ENCODE data around the gene PPCDC. TPM values are rescaled to one million over a fixed set of nuclear protein-coding genes. Genes with fewer than 3 reads are reported as not detected.

The PPCDC gene
- total and polyA plus RNA-seq, 10 of the 15 experiments (the other 5 are each of a cell fraction or from before 2014, with no cell fraction given): 32.5 to 135 (median 55.0) TPM

- TF ChIP-seq RB1 (IDR thresholded peaks at IDR 0.05; ENCODE audit: borderline replicate concordance) (no peak), CTCF (IDR thresholded peaks at IDR 0.05 in 2 of 3, conservative IDR thresholded peaks at IDR 0.05 in 1 of 3; ENCODE audit: control insufficient read depth in 2 of 3, extremely low read depth in 1 of 3, insufficient read depth in 1 of 3, low read depth in 3 of 3, low read length in 3 of 3) (no peak), ZBTB11 (CRISPR knock-in tag; IDR thresholded peaks at IDR 0.05) (no peak), NFYA (IDR thresholded peaks at IDR 0.05; ENCODE audit: borderline replicate concordance, low read depth, low read length) (no peak)
These were observed 30.8 kb upstream of the PPCDC start (continued) for GRCh38 chr15:74992619-74993018.

- no peak overlapping the region for H3K4me2 ChIP-seq (ENCODE audit: control insufficient read depth, insufficient read depth)
- no peak for TF ChIP-seq ZNF687 (IDR thresholded peaks at IDR 0.05)
- H3K4me3 ChIP-seq: no peak overlapping the region
- no TSS peak for BruUV-seq (replicated peaks)
- ATAC-seq: no peak
- FAIRE-seq: no peak
- ChIA-PET CTCF (interaction anchor here (1.1 kb wide), 1 partner anchor 92 kb away, joined by 4 read pairs; no protein-coding TSS in a partner anchor), SMC1A (ENCODE audit: uncharacterized antibody, unreplicated experiment) (interaction anchor here (1.4 kb wide), 1 partner anchor 32 kb away, joined by 3 read pairs; no protein-coding TSS in a partner anchor), POLR2A (no interaction called here), RAD21 (ENCODE audit: unreplicated experiment) (no interaction called here)
- H3K9ac ChIP-seq (ENCODE audit: control insufficient read depth, insufficient read depth, low read length): no peak overlapping the region
- 31% methylated on average over 2 of the region's 2 CpGs for WGBS (ENCODE audit: insufficient coverage, insufficient replicate concordance, low lambda C conversion rate, missing lambda C conversion rate)
- H3K79me2 ChIP-seq (ENCODE audit: control insufficient read depth, insufficient read depth, low read length): no peaks in the 10 kb centered on the region
- H2AFZ ChIP-seq (ENCODE audit: control insufficient read depth, low read depth, low read length): no peak overlapping the region
- no peaks in the 10 kb centered on the region; a peak in 1 of 4 replicates for H3K27me3 ChIP-seq (replicated peaks in 1 of 2; ENCODE audit: control insufficient read depth in 2 of 2, insufficient read depth in 2 of 2, low read length in 1 of 2)
- no peak for DNase-seq (ENCODE audit: low read depth, low spot score)
- H3K9me3 ChIP-seq (replicated peaks; ENCODE audit: control insufficient read depth, insufficient read depth, low read length): no peaks in the 10 kb centered on the region
- no peak overlapping the region for H3K27ac ChIP-seq (ENCODE audit: control insufficient read depth, insufficient read depth)
- intact Hi-C loops (cut with micrococcal nuclease; ENCODE audit: unreplicated experiment) (no loop called here), in situ Hi-C loops (cut with MboI) (no loop called here)
- H3K36me3 ChIP-seq (ENCODE audit: control insufficient read depth in 2 of 2, insufficient read depth in 2 of 2, low read length in 1 of 2): no peaks in the 10 kb centered on the region
- H3K4me1 ChIP-seq (ENCODE audit: control insufficient read depth, insufficient read depth, low read length): peaks cover 3% of the 10 kb centered on the region; the same call in 1 of the 2 replicates
- no peaks in the 10 kb centered on the region for H4K20me1 ChIP-seq (ENCODE audit: control insufficient read depth, insufficient read depth)
These were observed 29.2 kb upstream of the PPCDC start for GRCh38 chr15:74994236-74994635.

All from GM12878 (cell line).